ENCODE measurements around the gene ZNF439. TPM values are rescaled to one million over a fixed set of nuclear protein-coding genes. Genes with fewer than 3 reads are reported as not detected.

ZNF439 gene
- total RNA-seq = 0.27 and 2.6 TPM in 2 replicates

DNA sequence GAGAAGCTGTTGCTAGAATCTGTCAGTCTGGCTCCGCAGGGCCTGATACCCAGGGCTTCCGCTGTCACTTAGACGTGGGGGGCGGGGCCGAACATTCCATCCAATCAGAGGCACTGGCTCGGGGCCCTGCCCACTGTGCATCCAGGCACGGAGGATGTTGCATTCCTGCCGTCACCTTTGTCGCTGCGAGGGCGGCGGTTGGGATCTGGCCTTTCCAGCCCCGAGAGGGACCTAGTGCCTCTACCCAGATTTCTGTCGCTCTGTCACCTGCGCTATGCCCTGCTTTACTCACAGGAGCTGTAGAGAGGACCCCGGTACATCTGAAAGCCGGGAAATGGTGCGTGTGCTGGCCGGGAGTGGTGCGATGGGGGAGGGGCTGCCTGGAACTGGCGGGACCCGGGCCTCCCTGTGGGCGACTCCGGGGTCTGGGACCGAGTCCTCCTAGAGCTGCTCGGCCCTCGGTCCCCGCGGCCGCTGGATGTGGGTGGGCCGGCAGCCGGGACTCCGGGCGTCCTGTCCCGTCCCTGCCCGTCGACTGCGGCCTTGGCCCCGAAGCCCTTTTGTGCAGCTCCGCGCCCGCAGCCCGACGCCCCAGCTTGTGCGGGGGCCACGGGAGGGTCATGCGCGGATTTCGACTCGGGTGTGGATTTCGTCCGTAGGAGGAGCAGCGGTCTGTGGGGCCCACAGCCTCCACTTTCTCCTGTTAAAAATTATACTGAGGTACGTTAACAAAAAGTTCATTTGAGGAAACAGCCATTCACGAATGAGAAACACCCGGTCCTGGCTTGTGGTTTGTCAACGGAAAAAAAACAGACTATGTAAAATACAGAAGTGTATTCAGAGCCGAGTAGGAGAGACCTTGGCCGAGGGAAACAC, at the start of gene ZNF439:
Gene ZNF439, plus strand, starts transcription at position 133 of the 876 bp plus-strand sequence. Its CDS starts 142 bp downstream, at position 275.

GRCh38 chr19:11814029-11814699, 34.4 kb upstream of the ZNF439 start, which contains the start of gene ZNF440:
Gene ZNF440 (plus strand): TSS chr19:11814273. CDS start chr19:11814448, 175 bp downstream.

DNA sequence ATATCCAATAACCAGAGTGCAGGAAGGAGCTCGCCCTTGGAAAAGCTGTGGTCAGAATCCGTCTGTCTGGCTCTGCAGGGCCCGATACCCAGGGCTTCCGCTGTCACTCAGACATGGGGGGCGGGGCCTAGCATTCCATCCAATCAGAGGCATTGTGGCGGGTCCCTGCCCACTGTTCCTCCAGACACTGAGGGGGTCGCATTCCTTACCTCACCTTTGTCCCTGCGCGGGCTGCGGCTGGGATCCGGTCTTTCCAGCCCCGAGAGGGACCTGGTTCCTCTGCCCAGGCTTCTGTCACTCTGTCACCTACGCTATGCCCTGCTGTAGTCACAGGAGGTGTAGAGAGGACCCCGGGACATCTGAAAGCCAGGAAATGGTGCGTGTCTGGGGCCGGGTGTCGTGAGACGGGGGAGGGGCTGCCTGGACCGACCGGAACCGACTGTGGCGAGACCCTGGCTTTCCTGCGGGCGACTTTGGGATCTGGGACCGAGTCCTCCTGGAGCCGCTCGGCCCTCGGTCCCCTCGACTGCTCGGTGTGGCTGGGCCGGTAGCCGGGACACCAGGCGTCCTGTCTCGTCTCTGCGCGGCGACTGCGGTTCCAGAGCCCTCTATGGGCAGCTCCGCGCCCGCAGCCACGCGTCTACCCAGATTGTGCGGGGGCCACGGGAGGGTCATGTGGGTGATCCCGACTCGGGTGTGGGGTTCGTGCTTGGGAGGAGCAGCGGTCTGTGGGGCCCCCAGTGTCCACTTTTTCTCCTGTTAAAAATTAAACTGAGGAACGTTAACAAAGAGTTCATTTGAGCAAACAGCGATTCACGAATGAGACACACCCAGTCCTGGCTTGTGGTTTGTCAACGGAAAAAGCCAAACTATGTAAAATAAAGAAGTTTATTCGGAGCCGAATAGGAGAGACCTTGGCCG, 39.3 kb downstream of the ZNF439 start, which contains the start of gene ZNF69:
Gene ZNF69, plus strand, starts transcription at position 172 of the 921 bp plus-strand sequence. Its CDS starts 142 bp downstream, at position 314.

Other genes with a start within 250 kb of the ZNF439 start
- gene ZNF823, start 109.8 kb upstream of the ZNF439 start, total RNA-seq = 5.5 TPM in 2 replicates
- gene ZNF441, start 81.7 kb upstream of the ZNF439 start, total RNA-seq = 6.1 and 7.3 TPM in 2 replicates
- gene ZNF491, start 50.2 kb upstream of the ZNF439 start, total RNA-seq = 0.90 and 2.4 TPM in 2 replicates
- gene ZNF440, start 34.5 kb upstream of the ZNF439 start, total RNA-seq = 6.9 and 8.6 TPM in 2 replicates
- gene ZNF69, start 39.1 kb downstream of the ZNF439 start, total RNA-seq = 1.3 and 4.0 TPM in 2 replicates
- gene ZNF700, start 76.4 kb downstream of the ZNF439 start, total RNA-seq = 5.7 and 6.7 TPM in 2 replicates
- gene ZNF763, start 116.3 kb downstream of the ZNF439 start, total RNA-seq = 0.36 and 0.75 TPM in 2 replicates
- gene ZNF433, start 187.0 kb downstream of the ZNF439 start, total RNA-seq = 1.7 and 2.8 TPM in 2 replicates
- 0.18 and 0.19 TPM in 2 replicates for gene ZNF878, start 204.2 kb downstream of the ZNF439 start, total RNA-seq
- gene ZNF844, start 216.0 kb downstream of the ZNF439 start, total RNA-seq = 1.1 and 2.8 TPM in 2 replicates